Naive thymus-derived CD4-positive, alpha-beta T cell (primary cell): Measurements from ENCODE around the gene SNX9. TPM values are rescaled to one million over a fixed set of nuclear protein-coding genes. Genes with fewer than 3 reads are reported as not detected.

Experiments used
- ATAC-seq: fragments of 150-1000 bp; cut with Tn5 transposase; 2 replicates; pipeline ENCODE4 v1.10.0; 2021; ENCODE audit warnings: mild to moderate bottlenecking, moderate library complexity
- CTCF ChIA-PET: fragments of 350-600 bp; sonication (Branson Sonifier 250); formaldehyde crosslinking; loops from one replicate; lab custom pipeline; 2021; ENCODE audit warnings: antibody characterized with exemption; lab: Charles Lee
- POLR2A ChIA-PET: fragments of 350-600 bp; sonication (Branson Sonifier 250); formaldehyde crosslinking; loops from one replicate; lab custom pipeline; 2021; ENCODE audit warnings: antibody characterized with exemption, inconsistent platforms; lab: Charles Lee
- DNase-seq, 9 donors: peaks; one replicate each; pipeline versions ENCODE4 v3.0.0 to v3.0.0-alpha.2; 2020 to 2022; ENCODE audit warnings: mixed read lengths in 1 of 9
- H3K27ac ChIP-seq: one replicate; pipeline ENCODE4 v1.7.0; 2013; ENCODE audit warnings: mild to moderate bottlenecking, low read depth, low read length, moderate library complexity
- H3K27me3 ChIP-seq, 2 donors: one replicate each; pipeline ENCODE4 v1.7.0; 2013; ENCODE audit warnings: low read length in 2 of 2, mild to moderate bottlenecking in 2 of 2, moderate library complexity in 2 of 2; ENCODE audit not compliant: control insufficient read depth in 2 of 2, insufficient read depth in 2 of 2
- H3K36me3 ChIP-seq, 3 experiments: 1 replicate in 2 of 3; 2 replicates in 1 of 3; pipeline ENCODE4 v1.7.0; 2013; ENCODE audit warnings: low read length in 3 of 3, mild to moderate bottlenecking in 3 of 3, moderate library complexity in 1 of 3; ENCODE audit not compliant: insufficient read depth in 3 of 3, control insufficient read depth in 2 of 3
- H3K4me1 ChIP-seq, 2 donors: one replicate each; pipeline ENCODE4 v1.7.0; 2013; ENCODE audit warnings: low read length in 2 of 2, mild to moderate bottlenecking in 2 of 2, moderate library complexity in 1 of 2; ENCODE audit not compliant: control insufficient read depth in 2 of 2, insufficient read depth in 2 of 2
- H3K4me3 ChIP-seq: 2 replicates; pipeline ENCODE4 v1.7.0; 2013; ENCODE audit warnings: mild to moderate bottlenecking, low read length
- H3K9me3 ChIP-seq, 3 experiments: 1 replicate in 2 of 3; 2 replicates in 1 of 3; pipeline ENCODE4 v1.7.0; 2013; ENCODE audit warnings: low read length in 3 of 3; ENCODE audit not compliant: control insufficient read depth in 2 of 3
- H3K27ac Mint-ChIP-seq, 9 donors: one replicate each; pipeline ENCODE4 v1.8.0; 2020 to 2022; ENCODE audit warnings: mixed read lengths in 9 of 9, mild to moderate bottlenecking in 8 of 9, moderate library complexity in 5 of 9, inconsistent platforms in 2 of 9
- H3K27me3 Mint-ChIP-seq, 5 donors: one replicate each; pipeline ENCODE4 v1.8.0; 2021 to 2022; ENCODE audit warnings: mixed read lengths in 5 of 5, mild to moderate bottlenecking in 1 of 5
- H3K36me3 Mint-ChIP-seq, 5 donors: one replicate each; pipeline ENCODE4 v1.8.0; 2020 to 2022; ENCODE audit warnings: mixed read lengths in 5 of 5, mild to moderate bottlenecking in 3 of 5, inconsistent platforms in 1 of 5
- H3K4me1 Mint-ChIP-seq, 7 donors: one replicate each; pipeline ENCODE4 v1.8.0; 2020 to 2022; ENCODE audit warnings: mixed read lengths in 7 of 7, mild to moderate bottlenecking in 3 of 7, inconsistent platforms in 1 of 7
- H3K4me3 Mint-ChIP-seq, 10 donors: one replicate each; pipeline ENCODE4 v1.8.0; 2020 to 2022; ENCODE audit warnings: mild to moderate bottlenecking in 10 of 10, mixed read lengths in 10 of 10, moderate library complexity in 6 of 10, inconsistent platforms in 2 of 10
- H3K9me3 Mint-ChIP-seq, 11 donors: one replicate each; pipeline ENCODE4 v1.8.0; 2020 to 2022; ENCODE audit warnings: mixed read lengths in 11 of 11, mild to moderate bottlenecking in 4 of 11, inconsistent platforms in 1 of 11, moderate library complexity in 1 of 11
- intact Hi-C, 2 donors: fragments of 100-400 bp; cut with micrococcal nuclease; formaldehyde crosslinking; loops; one replicate each; pipeline ENCODE4 v1.15.1; 2023
- polyA plus RNA-seq, 2 donors: library from polyadenylated mRNA; unstranded; fragments of 300-500 nt; fragmentation: Illumina TruSeq; gene quantifications; one replicate each; pipeline ENCODE4 v1.2.3, GENCODE V29; 2021
- total RNA-seq, 6 experiments: library from RNA in 5 of 6; stranded (reverse) in 5 of 6; gene quantifications; 1 replicate in 5 of 6; 2 replicates in 1 of 6; pipeline ENCODE4 v1.2.3 and lab custom pipeline; 2021 to 2026

SNX9 gene
- total and polyA plus RNA-seq, 7 experiments from 2014 or later = 13.4 to 51.5 (median 36.4) TPM

GRCh38 chr6:157925771-157926170 is 102.7 kb downstream of the SNX9 start:
- Mint-ChIP-seq H3K27me3 (no peaks in the 10 kb centered on the region), H3K36me3 (peaks cover 21 to 77% (median 38%) of the 10 kb centered on the region in 5 donors), H3K4me1 (no peaks in the 10 kb centered on the region), H3K9me3 (no peaks in the 10 kb centered on the region), H3K4me3 (no peak overlapping the region), H3K27ac (no peak overlapping the region)
- CTCF ChIA-PET = interaction anchor here (1.3 kb wide), 1 partner anchor 31 kb away, joined by 3 read pairs; no protein-coding TSS in a partner anchor
- Histone ChIP-seq H3K4me1 (no peaks in the 10 kb centered on the region), H3K27ac (no peak overlapping the region), H3K27me3 (no peaks in the 10 kb centered on the region), H3K9me3 (no peaks in the 10 kb centered on the region), H3K4me3 (no peak overlapping the region), H3K36me3 (peaks cover 0 to 85% (median 15%) of the 10 kb centered on the region in 3 experiments)
- POLR2A ChIA-PET = no interaction called here
- intact Hi-C loops = loop anchor here in 1 of 2 donors (2.0 kb wide), 1 partner anchor 13 kb away; no protein-coding TSS in a partner anchor
- DNase-seq (no peak), ATAC-seq (no peak)

- Mint-ChIP-seq H3K36me3 (peaks cover 21 to 75% (median 41%) of the 10 kb centered on the region in 5 donors), H3K4me3 (no peak overlapping the region), H3K27ac (peak overlapping the region in 3 of 9 donors; percentile 15 to 38 (median 21)), H3K9me3 (no peaks in the 10 kb centered on the region), H3K27me3 (no peaks in the 10 kb centered on the region), H3K4me1 (no peaks in the 10 kb centered on the region)
- H3K27ac ChIP-seq = no peak overlapping the region
- no peak overlapping the region for H3K4me3 ChIP-seq
- H3K27me3 ChIP-seq = no peaks in the 10 kb centered on the region
- DNase-seq (no peak), ATAC-seq (no peak)
- no peaks in the 10 kb centered on the region for H3K9me3 ChIP-seq
- peaks cover 0 to 84% (median 15%) of the 10 kb centered on the region in 3 experiments for H3K36me3 ChIP-seq
- ChIA-PET POLR2A (no interaction called here), CTCF (interaction anchor here (1.3 kb wide), 1 partner anchor 29 kb away, joined by 3 read pairs; no protein-coding TSS in a partner anchor)
- no peaks in the 10 kb centered on the region for H3K4me1 ChIP-seq
- intact Hi-C loops = no loop called here
Measured at GRCh38 chr6:157927011-157927410, 104.0 kb downstream of the SNX9 start.

- H3K4me1 ChIP-seq = no peaks in the 10 kb centered on the region
- H3K27ac ChIP-seq = no peak overlapping the region
- Mint-ChIP-seq H3K27me3 (no peaks in the 10 kb centered on the region), H3K4me1 (no peaks in the 10 kb centered on the region), H3K9me3 (no peaks in the 10 kb centered on the region), H3K27ac (no peak overlapping the region), H3K36me3 (peaks cover 20 to 67% (median 36%) of the 10 kb centered on the region in 5 donors), H3K4me3 (no peak overlapping the region)
- H3K36me3 ChIP-seq = peaks cover 0 to 84% (median 16%) of the 10 kb centered on the region in 3 experiments
- ATAC-seq (peak; percentile 59), DNase-seq (no peak)
- ChIA-PET POLR2A (interaction anchor here (0.5 kb wide), 1 partner anchor 184 kb away, joined by 3 read pairs; no protein-coding TSS in a partner anchor), CTCF (no interaction called here)
- no peaks in the 10 kb centered on the region for H3K9me3 ChIP-seq
- H3K27me3 ChIP-seq = no peaks in the 10 kb centered on the region
- intact Hi-C loops = no loop called here
- H3K4me3 ChIP-seq = no peak overlapping the region
Measured at GRCh38 chr6:157928428-157928827, 105.4 kb downstream of the SNX9 start.

GRCh38 chr6:157929076-157929475 is 106.0 kb downstream of the SNX9 start:
- ChIA-PET POLR2A (interaction anchor here (0.5 kb wide), 1 partner anchor 184 kb away, joined by 3 read pairs; no protein-coding TSS in a partner anchor), CTCF (no interaction called here)
- H3K4me3 Mint-ChIP-seq = no peak overlapping the region
- no peak overlapping the region for H3K27ac ChIP-seq
- H3K36me3 Mint-ChIP-seq = peaks cover 15 to 67% (median 31%) of the 10 kb centered on the region in 5 donors
- H3K4me1 ChIP-seq = no peaks in the 10 kb centered on the region
- H3K27ac Mint-ChIP-seq = peak overlapping the region in 2 of 9 donors; percentile 28 to 60
- no peaks in the 10 kb centered on the region for H3K4me1 Mint-ChIP-seq
- H3K36me3 ChIP-seq = peaks cover 0 to 82% (median 22%) of the 10 kb centered on the region in 3 experiments
- H3K9me3 Mint-ChIP-seq = no peaks in the 10 kb centered on the region
- H3K27me3 ChIP-seq = no peaks in the 10 kb centered on the region
- H3K9me3 ChIP-seq = no peaks in the 10 kb centered on the region
- intact Hi-C loops = no loop called here
- H3K27me3 Mint-ChIP-seq = no peaks in the 10 kb centered on the region
- ATAC-seq (no peak), DNase-seq (no peak)
- H3K4me3 ChIP-seq = no peak overlapping the region

- intact Hi-C loops = loop anchor here in 1 of 2 donors (5.0 kb wide), 1 partner anchor 142 kb away; no protein-coding TSS in a partner anchor
- no peaks in the 10 kb centered on the region for H3K27me3 Mint-ChIP-seq
- Histone ChIP-seq H3K9me3 (no peaks in the 10 kb centered on the region), H3K4me3 (no peak overlapping the region), H3K36me3 (peaks cover 0 to 75% (median 22%) of the 10 kb centered on the region in 3 experiments), H3K27me3 (no peaks in the 10 kb centered on the region), H3K4me1 (no peaks in the 10 kb centered on the region), H3K27ac (no peak overlapping the region)
- ChIA-PET CTCF (no interaction called here), POLR2A (no interaction called here)
- no peaks in the 10 kb centered on the region for H3K4me1 Mint-ChIP-seq
- ATAC-seq = no peak
- DNase-seq = no peak
- H3K27ac Mint-ChIP-seq = peak overlapping the region in 1 of 9 donors; percentile 55
- no peak overlapping the region for H3K4me3 Mint-ChIP-seq
- H3K36me3 Mint-ChIP-seq = peaks cover 15 to 61% (median 31%) of the 10 kb centered on the region in 5 donors
- H3K9me3 Mint-ChIP-seq = no peaks in the 10 kb centered on the region
Measured at GRCh38 chr6:157929765-157930319, 106.8 kb downstream of the SNX9 start.

GRCh38 chr6:157935786-157936185 is 112.7 kb downstream of the SNX9 start:
- H3K36me3 ChIP-seq = peaks cover 0 to 66% (median 24%) of the 10 kb centered on the region in 3 experiments
- ATAC-seq = no peak
- H3K27ac ChIP-seq = no peak overlapping the region
- intact Hi-C loops = no loop called here
- Mint-ChIP-seq H3K36me3 (peaks cover 13 to 54% (median 29%) of the 10 kb centered on the region in 5 donors), H3K4me3 (no peak overlapping the region), H3K4me1 (peaks cover 0 to 12% (median 0%) of the 10 kb centered on the region in 7 donors), H3K9me3 (no peaks in the 10 kb centered on the region), H3K27me3 (no peaks in the 10 kb centered on the region), H3K27ac (peak overlapping the region in 3 of 9 donors; percentile 7 to 62 (median 14))
- no peak for DNase-seq
- H3K4me3 ChIP-seq = no peak overlapping the region
- no peaks in the 10 kb centered on the region for H3K27me3 ChIP-seq
- H3K9me3 ChIP-seq = no peaks in the 10 kb centered on the region
- H3K4me1 ChIP-seq = no peaks in the 10 kb centered on the region
- CTCF ChIA-PET = interaction anchor here (1.3 kb wide), 1 partner anchor 63 kb away, joined by 4 read pairs; no protein-coding TSS in a partner anchor
- POLR2A ChIA-PET = interaction anchor here (0.6 to 2.3 kb wide), 2 partner anchors 11 to 908 kb away, joined by 5 read pairs; no protein-coding TSS in a partner anchor
